ENCODE data around the gene MYOCOS.

DNA sequence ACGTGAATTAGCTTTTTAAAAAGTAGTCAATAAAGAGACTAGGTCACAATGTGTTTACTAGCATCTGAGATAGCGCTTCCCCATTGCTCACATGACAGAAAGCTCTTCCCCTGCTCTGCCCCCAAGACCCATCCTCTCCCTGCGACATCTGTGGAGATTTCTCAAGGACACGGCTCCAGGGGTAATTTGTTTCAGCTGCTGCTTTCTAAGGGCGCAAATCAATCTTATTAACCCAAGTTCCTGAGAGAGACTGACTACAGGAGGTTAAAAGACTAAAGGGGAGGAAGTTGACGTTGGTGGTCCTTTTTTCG lies at the start of gene MYOCOS:
- TF ChIP-seq LEF1 (IDR thresholded peaks at IDR 0.05; ENCODE audit: borderline replicate concordance) (no peak), FOXM1 (IDR thresholded peaks at IDR 0.05; ENCODE audit: borderline replicate concordance) (no peak), BHLHE40 (IDR thresholded peaks at IDR 0.05; ENCODE audit: borderline replicate concordance) (no peak), FOXA1 (IDR thresholded peaks at IDR 0.05) (no peak), TARDBP (IDR thresholded peaks at IDR 0.05) (no peak), CTBP1 (IDR thresholded peaks at IDR 0.05; ENCODE audit: borderline replicate concordance) (no peak), HDGF (IDR thresholded peaks at IDR 0.05; ENCODE audit: borderline replicate concordance) (no peak), SUZ12 (IDR thresholded peaks at IDR 0.05) (no peak), ZNF384 (IDR thresholded peaks at IDR 0.05) (no peak), SP1 (IDR thresholded peaks at IDR 0.05) (no peak), NFRKB (IDR thresholded peaks at IDR 0.05) (no peak), FOXK2 (IDR thresholded peaks at IDR 0.05) (no peak)
- TF ChIP-seq, protein P1, sequence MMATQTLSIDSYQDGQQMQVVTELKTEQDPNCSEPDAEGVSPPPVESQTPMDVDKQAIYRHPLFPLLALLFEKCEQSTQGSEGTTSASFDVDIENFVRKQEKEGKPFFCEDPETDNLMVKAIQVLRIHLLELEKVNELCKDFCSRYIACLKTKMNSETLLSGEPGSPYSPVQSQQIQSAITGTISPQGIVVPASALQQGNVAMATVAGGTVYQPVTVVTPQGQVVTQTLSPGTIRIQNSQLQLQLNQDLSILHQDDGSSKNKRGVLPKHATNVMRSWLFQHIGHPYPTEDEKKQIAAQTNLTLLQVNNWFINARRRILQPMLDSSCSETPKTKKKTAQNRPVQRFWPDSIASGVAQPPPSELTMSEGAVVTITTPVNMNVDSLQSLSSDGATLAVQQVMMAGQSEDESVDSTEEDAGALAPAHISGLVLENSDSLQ (IDR thresholded peaks at IDR 0.05) = no peak

All from HEK293T (cell line).